Adipocyte (in vitro differentiated cells): ENCODE measurements around the gene BCAS1.

Experiments
- DNase-seq: peaks from one replicate; pipeline ENCODE4 v3.0.0-alpha.2; 2015; ENCODE audit warnings: low read depth
- H3K27me3 ChIP-seq: replicated peaks from 2 replicates; pipeline ENCODE4 v1.7.0; 2013; ENCODE audit warnings: mild to moderate bottlenecking, low read length, moderate library complexity; ENCODE audit not compliant: control insufficient read depth, insufficient read depth
- H3K36me3 ChIP-seq: 2 replicates; pipeline ENCODE4 v1.7.0; 2013; ENCODE audit warnings: low read length, mild to moderate bottlenecking, moderate library complexity; ENCODE audit not compliant: control insufficient read depth, insufficient read depth, severe bottlenecking
- H3K4me1 ChIP-seq: 2 replicates; pipeline ENCODE4 v1.7.0; 2013; ENCODE audit warnings: mild to moderate bottlenecking, low read length, moderate library complexity; ENCODE audit not compliant: control insufficient read depth, insufficient read depth
- H3K4me3 ChIP-seq: 2 replicates; pipeline ENCODE4 v1.7.0; 2013; ENCODE audit warnings: mild to moderate bottlenecking, low read length, moderate library complexity
- H3K9ac ChIP-seq: 2 replicates; pipeline ENCODE4 v1.7.0; 2013; ENCODE audit warnings: mild to moderate bottlenecking, low read length, moderate library complexity
- H3K9me3 ChIP-seq: 2 replicates; pipeline ENCODE4 v1.7.0; 2013; ENCODE audit warnings: mild to moderate bottlenecking, low read length, moderate library complexity; ENCODE audit not compliant: control insufficient read depth

BCAS1 gene

GRCh38 chr20:53957451-53958172, 112.8 kb downstream of the BCAS1 start:
- DNase-seq = no peak
- Histone ChIP-seq H3K27me3 (no peaks in the 10 kb centered on the region), H3K36me3 (no peaks in the 10 kb centered on the region), H3K4me1 (peaks cover 40% of the 10 kb centered on the region), H3K4me3 (no peak overlapping the region), H3K9me3 (peaks cover 5% of the 10 kb centered on the region), H3K9ac (no peak overlapping the region)

DNA sequence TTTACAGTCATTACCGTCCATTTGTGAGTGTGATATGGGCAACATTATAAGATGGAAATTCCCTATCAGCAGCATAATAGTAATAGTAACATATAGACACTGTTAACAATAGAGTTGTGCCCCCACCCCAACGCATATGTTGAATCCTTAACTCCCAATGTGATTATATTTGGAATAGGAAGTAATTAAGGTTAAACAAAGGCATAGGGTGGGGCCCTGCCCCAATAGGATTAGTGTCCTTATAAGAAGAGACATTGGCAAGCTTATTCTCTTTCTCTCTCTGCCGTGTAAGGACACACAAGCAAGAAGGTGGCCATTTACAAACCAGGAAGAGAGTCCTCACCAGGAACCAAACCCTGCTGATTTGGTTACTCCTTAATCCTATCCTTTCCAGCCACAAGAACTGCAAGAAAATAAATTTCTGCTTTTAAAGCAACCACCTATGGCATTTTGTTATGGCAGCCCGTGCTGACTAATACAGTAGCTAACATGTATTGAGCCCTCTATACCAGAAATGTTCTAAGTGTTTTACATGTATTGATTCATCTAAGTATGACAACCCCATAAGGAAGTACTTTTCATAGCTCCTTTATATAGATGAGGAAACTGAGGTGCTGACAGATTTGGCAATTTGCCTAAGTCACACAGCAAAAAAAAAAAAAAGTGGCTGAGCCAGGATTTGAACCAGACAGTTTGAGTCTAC, 114.2 kb downstream of the BCAS1 start:
- Histone ChIP-seq H3K27me3 (no peaks in the 10 kb centered on the region), H3K9ac (no peak overlapping the region), H3K36me3 (no peaks in the 10 kb centered on the region), H3K9me3 (peaks cover 8% of the 10 kb centered on the region), H3K4me1 (peaks cover 36% of the 10 kb centered on the region), H3K4me3 (no peak overlapping the region)
- no peak for DNase-seq

- no peak for DNase-seq
- Histone ChIP-seq H3K4me3 (no peak overlapping the region), H3K27me3 (no peaks in the 10 kb centered on the region), H3K9ac (no peak overlapping the region), H3K4me1 (peaks cover 27% of the 10 kb centered on the region), H3K9me3 (peaks cover 8% of the 10 kb centered on the region), H3K36me3 (no peaks in the 10 kb centered on the region)
Observed at GRCh38 chr20:53954723-53955658, 115.4 kb downstream of the BCAS1 start.

DNA sequence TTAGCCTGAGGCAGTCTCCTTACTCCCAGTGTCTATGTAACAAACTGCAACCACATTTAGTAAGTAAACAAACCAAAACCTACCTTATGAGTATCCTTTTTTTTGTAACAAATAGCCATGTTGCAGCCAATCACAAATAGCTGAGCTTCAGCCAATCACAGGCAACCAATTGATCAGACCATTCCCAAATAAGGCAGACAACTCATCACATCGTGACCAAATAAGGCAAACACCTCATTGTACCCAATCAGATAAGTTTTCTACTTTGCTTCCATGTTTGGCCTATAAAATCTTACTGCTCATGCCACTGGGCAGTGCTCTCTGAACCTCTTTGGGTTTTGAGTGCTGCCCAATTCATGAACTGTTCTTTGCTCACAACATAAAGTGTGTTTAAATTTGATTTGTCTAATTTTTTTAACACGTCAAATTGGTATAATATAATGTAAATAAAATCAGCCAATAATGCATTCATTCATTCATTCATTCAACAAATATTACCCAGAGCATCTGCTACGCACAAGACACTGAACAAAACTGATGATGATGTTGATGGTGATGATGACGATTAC, 117.8 kb downstream of the BCAS1 start:
- Histone ChIP-seq H3K9me3 (peaks cover 8% of the 10 kb centered on the region), H3K9ac (no peak overlapping the region), H3K27me3 (no peaks in the 10 kb centered on the region), H3K36me3 (no peaks in the 10 kb centered on the region), H3K4me1 (peaks cover 20% of the 10 kb centered on the region), H3K4me3 (no peak overlapping the region)
- no peak for DNase-seq

GRCh38 chr20:53950578-53950977, 119.8 kb downstream of the BCAS1 start:
- peaks cover 8% of the 10 kb centered on the region for H3K9me3 ChIP-seq
- no peaks in the 10 kb centered on the region for H3K27me3 ChIP-seq
- no peak overlapping the region for H3K4me3 ChIP-seq
- no peaks in the 10 kb centered on the region for H3K36me3 ChIP-seq
- H3K4me1 ChIP-seq = peaks cover 13% of the 10 kb centered on the region
- DNase-seq = no peak
- no peak overlapping the region for H3K9ac ChIP-seq

DNA sequence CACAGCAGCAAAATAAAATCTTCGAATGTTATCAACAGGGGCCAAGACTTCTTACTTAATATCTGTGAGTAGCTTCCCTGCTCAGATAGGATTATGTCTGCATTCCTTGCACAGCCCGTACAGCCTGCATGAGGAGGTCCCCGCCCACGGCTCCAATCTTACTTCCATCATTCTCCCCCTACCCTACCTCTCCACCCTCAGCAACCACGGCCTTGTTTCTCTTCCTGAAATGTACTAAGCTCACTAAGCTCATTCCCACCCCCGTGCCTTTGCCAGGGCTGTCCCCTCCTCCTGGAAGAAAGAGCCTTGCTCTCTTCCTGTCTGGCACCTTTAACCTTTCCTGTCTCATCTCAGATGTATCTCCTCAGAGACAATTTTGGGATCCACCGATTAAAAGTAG, 120.4 kb downstream of the BCAS1 start:
- Histone ChIP-seq H3K9me3 (peaks cover 8% of the 10 kb centered on the region), H3K27me3 (no peaks in the 10 kb centered on the region), H3K9ac (no peak overlapping the region), H3K36me3 (no peaks in the 10 kb centered on the region), H3K4me3 (no peak overlapping the region), H3K4me1 (peaks cover 13% of the 10 kb centered on the region)
- DNase-seq = no peak

DNA sequence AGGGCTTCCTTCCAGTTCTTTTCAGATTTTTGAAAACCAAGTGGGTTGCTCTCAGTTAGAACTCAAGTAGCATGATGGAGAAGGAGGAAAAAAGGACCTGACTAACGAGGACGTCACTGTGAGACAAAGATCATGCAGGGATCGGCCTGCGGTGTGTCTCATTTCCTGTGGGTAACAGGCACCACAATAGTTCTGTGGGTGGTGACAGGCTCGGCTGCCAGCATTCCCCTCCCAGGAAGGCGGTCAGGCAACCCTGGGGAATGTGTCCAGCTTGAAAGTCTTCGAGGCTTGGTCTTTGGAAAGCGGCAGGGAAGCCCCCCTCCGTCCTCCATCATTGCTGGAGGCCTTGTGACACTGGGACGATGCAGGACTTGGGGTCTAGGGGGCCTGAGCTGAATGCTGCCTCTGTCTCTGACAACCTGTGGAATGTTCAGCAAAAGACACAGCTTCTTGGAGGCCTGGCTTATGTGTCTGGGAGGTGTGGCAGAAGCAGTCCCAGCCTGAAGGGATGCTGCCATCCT, 121.0 kb downstream of the BCAS1 start:
- Histone ChIP-seq H3K9me3 (peaks cover 8% of the 10 kb centered on the region), H3K27me3 (no peaks in the 10 kb centered on the region), H3K4me1 (peaks cover 13% of the 10 kb centered on the region), H3K36me3 (no peaks in the 10 kb centered on the region), H3K4me3 (peak overlapping the region; percentile 3), H3K9ac (peak overlapping the region; percentile 53)
- DNase-seq = peak; percentile 68

DNA sequence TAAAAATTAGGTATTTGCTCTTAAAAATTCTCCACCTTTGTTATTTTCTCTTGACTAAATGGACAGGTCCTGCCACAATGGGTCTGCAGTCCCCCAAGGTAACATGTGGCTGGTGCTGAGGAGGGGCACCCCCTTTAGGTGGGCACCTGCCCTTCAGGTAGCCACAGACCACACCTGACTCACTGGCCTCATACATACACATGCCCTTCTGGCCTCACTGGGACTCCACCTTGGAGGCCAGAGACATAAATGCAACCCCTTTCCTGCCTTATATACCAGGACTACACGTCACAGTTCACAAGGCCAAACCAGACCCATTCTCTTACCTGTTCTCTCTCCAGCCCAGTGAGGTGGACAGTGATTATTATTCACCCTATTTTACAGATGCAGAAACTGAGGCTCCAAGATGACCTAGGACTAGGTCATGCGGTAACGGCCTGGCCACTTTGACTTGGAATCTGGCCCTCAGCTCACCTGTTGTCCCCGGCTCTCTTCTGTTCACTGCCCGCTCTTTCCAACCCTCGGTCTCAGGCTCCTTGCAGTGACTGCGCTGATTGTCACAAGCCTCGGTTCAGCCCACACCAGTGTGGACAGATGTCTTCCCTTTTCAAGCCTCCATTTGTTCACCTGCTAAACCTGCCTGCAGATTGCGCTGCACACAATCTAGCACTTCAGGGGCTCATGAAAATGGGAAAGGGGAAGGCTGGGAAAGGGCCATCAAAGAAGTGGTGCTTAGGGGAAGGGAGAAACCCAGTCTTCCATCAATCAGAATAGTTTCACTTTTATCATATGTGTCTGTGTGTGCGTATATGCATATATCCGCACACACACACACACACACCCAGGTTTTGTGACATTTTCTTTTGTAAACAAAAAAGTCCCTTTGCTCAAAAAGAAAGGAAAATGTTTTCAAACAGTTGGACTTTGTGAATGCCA, 121.7 kb downstream of the BCAS1 start:
- Histone ChIP-seq H3K27me3 (no peaks in the 10 kb centered on the region), H3K4me1 (peaks cover 13% of the 10 kb centered on the region), H3K9me3 (peaks cover 8% of the 10 kb centered on the region), H3K4me3 (no peak overlapping the region), H3K36me3 (no peaks in the 10 kb centered on the region), H3K9ac (peak overlapping the region; percentile 53)
- no peak for DNase-seq

DNA sequence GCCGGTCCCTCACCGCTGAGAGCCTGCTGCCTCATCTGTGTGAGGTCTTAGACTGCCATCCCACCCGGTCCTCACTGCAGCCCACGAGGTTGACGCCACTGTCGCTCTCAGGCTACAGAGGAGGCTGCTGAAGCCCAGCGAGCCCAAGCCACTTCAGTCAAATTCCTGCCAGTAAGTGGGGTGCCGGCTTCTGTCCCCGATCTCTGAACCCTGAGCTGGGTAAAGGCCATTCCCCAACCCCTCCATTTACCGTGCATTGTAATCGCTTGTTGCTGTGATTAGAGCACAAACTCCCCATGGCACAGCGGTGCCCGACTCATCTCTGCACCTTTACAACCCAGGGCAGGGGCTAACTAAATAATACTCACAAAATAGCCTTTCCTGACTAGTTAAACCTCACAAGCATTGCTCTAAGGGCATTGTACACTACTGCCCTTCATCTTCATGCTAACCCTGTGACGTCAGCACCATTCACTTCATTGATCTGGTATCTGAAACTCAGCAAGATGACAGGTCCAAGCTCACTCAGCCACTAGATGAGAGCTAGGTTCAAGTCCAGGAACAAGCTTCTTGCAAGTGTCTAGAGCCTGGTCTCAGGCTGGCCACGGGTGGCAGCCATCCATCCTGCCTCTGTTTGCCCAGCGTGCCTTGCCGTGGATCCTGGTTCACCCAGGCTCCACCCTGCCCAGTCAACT, 122.7 kb downstream of the BCAS1 start:
- no peak for DNase-seq
- Histone ChIP-seq H3K9me3 (peaks cover 3% of the 10 kb centered on the region), H3K4me3 (no peak overlapping the region), H3K36me3 (no peaks in the 10 kb centered on the region), H3K4me1 (peaks cover 21% of the 10 kb centered on the region), H3K27me3 (no peaks in the 10 kb centered on the region), H3K9ac (no peak overlapping the region)

DNA sequence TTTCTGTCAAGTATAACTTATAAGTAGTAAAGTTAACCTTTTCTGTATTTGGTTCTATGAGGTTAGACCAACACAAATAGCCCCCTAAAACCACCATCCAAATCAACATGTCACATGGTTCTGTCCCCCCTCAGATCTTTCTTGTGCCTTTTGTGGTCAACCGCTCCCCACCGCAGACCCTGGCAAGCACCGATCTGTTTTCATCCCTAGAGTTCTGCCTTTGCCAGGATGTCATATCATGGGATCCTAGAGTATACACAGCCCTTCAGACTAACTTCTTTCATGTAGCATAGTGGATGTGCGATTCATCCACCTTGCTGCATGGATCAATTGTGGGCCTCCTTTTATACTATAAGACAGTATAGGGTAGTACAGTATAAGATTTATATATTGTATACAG, 124.3 kb downstream of the BCAS1 start:
- H3K9me3 ChIP-seq = no peaks in the 10 kb centered on the region
- H3K36me3 ChIP-seq = no peaks in the 10 kb centered on the region
- no peak overlapping the region for H3K4me3 ChIP-seq
- DNase-seq = no peak
- H3K27me3 ChIP-seq = no peaks in the 10 kb centered on the region
- H3K4me1 ChIP-seq = peaks cover 32% of the 10 kb centered on the region
- H3K9ac ChIP-seq = no peak overlapping the region
